PC-9 (cell line): ENCODE measurements around the gene FFAR2.

Experiments used
- CTCF ChIP-seq: fragments of 200-600 bp; sonication (generic); conservative IDR thresholded peaks from 2 replicates; pipeline ENCODE4 v1.6.1; 2017; ENCODE audit warnings: mixed run types, antibody characterized with exemption, mild to moderate bottlenecking, moderate library complexity
- EZH2 ChIP-seq: fragments of 200-600 bp; sonication (generic); IDR thresholded peaks from 2 replicates; pipeline ENCODE4 v1.8.0; 2017; ENCODE audit warnings: antibody characterized with exemption, low read depth

- TF ChIP-seq CTCF (no peak), EZH2 (no peak)
Observed at GRCh38 chr19:35442091-35442490, 6.0 kb upstream of the FFAR2 start.
